Adipocyte (in vitro differentiated cells): ENCODE results near the gene RIC8B.

ENCODE experiments used
- DNase-seq: peaks from one replicate; pipeline ENCODE4 v3.0.0-alpha.2; 2015; ENCODE audit warnings: low read depth
- H3K27me3 ChIP-seq: replicated peaks from 2 replicates; pipeline ENCODE4 v1.7.0; 2013; ENCODE audit warnings: mild to moderate bottlenecking, low read length, moderate library complexity; ENCODE audit not compliant: control insufficient read depth, insufficient read depth
- H3K36me3 ChIP-seq: 2 replicates; pipeline ENCODE4 v1.7.0; 2013; ENCODE audit warnings: low read length, mild to moderate bottlenecking, moderate library complexity; ENCODE audit not compliant: control insufficient read depth, insufficient read depth, severe bottlenecking
- H3K4me1 ChIP-seq: 2 replicates; pipeline ENCODE4 v1.7.0; 2013; ENCODE audit warnings: mild to moderate bottlenecking, low read length, moderate library complexity; ENCODE audit not compliant: control insufficient read depth, insufficient read depth
- H3K4me3 ChIP-seq: 2 replicates; pipeline ENCODE4 v1.7.0; 2013; ENCODE audit warnings: mild to moderate bottlenecking, low read length, moderate library complexity
- H3K9ac ChIP-seq: 2 replicates; pipeline ENCODE4 v1.7.0; 2013; ENCODE audit warnings: mild to moderate bottlenecking, low read length, moderate library complexity
- H3K9me3 ChIP-seq: 2 replicates; pipeline ENCODE4 v1.7.0; 2013; ENCODE audit warnings: mild to moderate bottlenecking, low read length, moderate library complexity; ENCODE audit not compliant: control insufficient read depth

Gene RIC8B

DNA sequence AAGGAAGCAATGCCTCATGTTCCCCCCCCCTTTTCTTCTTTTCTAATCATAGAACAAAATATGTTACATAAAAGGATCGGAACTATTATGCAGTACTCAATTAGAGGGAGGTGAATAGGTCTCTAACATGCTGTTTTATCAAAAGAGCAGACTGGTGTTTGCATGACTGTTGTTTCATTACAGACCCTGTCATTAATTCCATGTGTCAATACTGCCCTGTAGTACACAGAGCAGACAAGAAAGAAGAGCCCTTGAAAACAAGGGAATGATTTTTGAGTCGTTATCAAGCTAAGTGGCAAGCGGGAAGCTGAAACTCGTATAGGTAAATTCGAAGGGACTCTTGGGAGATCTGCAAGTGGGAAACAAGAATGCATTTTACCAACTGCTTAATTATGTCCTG, 104.3 kb downstream of the RIC8B start:
- no peaks in the 10 kb centered on the region for H3K9me3 ChIP-seq
- no peak overlapping the region for H3K4me3 ChIP-seq
- no peak overlapping the region for H3K9ac ChIP-seq
- peaks cover 55% of the 10 kb centered on the region for H3K36me3 ChIP-seq
- DNase-seq, result no peak
- peaks cover 9% of the 10 kb centered on the region for H3K4me1 ChIP-seq
- no peaks in the 10 kb centered on the region for H3K27me3 ChIP-seq

DNA sequence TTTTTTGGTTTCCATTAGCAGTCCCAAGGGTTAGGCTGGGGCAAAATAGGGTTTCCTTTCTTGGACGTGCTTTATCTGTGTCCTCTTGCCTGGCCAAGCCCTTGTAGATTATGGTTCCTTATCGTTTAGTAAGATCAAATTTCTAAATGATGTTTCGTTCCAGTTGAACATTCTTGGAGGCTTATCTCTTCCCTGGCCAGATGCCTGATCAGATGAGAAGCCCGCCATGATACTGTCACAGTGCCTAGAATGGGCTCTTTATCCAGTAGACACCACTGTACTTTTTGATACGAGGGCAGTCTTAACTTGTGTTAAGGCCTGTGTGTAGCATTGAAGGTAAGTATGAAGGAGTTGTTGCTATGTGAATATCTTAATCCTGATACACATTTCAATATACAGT, 105.1 kb downstream of the RIC8B start:
- Histone ChIP-seq H3K9ac (no peak overlapping the region), H3K36me3 (peaks cover 49% of the 10 kb centered on the region), H3K4me1 (peaks cover 9% of the 10 kb centered on the region), H3K4me3 (no peak overlapping the region), H3K9me3 (no peaks in the 10 kb centered on the region), H3K27me3 (no peaks in the 10 kb centered on the region)
- no peak for DNase-seq

DNA sequence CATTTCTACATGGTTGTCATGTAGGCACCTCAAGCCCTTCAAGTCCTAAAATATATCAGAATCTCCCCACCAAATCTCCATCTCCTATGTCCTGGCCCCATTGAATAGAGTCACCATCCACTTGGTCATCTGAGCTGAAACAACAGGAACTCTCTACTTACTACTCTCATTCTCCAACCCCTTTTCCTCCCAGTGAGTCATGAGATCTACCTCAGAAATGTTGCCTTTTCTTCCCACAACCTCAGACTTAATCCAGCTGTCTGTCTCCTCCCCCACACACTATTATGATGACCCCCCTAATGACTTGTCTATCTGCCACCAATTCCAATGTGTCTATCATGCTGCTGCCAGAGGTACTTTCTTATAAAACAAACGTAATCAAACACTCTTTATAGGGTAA, 108.9 kb downstream of the RIC8B start:
- H3K4me1 ChIP-seq, result no peaks in the 10 kb centered on the region
- H3K36me3 ChIP-seq, result peaks cover 64% of the 10 kb centered on the region
- no peaks in the 10 kb centered on the region for H3K27me3 ChIP-seq
- no peak overlapping the region for H3K9ac ChIP-seq
- DNase-seq, result no peak
- H3K9me3 ChIP-seq, result no peaks in the 10 kb centered on the region
- no peak overlapping the region for H3K4me3 ChIP-seq

DNA sequence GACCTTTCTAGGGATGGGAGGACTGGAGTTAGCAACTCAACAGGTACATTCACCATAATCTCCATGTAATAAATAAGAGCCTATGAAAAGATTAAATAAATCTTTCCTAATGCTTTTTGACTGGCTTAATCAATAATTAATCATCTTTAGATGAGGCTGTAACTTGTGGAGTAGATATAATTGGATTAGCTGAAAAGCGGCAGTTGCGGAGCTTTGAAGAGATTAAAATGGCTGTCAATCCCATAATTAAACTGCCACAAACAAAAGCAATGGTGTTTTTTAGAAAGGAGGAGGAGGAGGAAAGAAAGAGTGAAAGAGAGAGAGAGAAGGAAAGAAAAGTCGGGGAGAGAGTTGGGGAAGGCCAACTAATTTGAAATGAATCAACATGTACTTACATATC, 110.5 kb downstream of the RIC8B start:
- H3K4me1 ChIP-seq, result no peaks in the 10 kb centered on the region
- no peaks in the 10 kb centered on the region for H3K27me3 ChIP-seq
- H3K36me3 ChIP-seq, result peaks cover 61% of the 10 kb centered on the region
- H3K9me3 ChIP-seq, result no peaks in the 10 kb centered on the region
- no peak overlapping the region for H3K9ac ChIP-seq
- DNase-seq, result no peak
- H3K4me3 ChIP-seq, result no peak overlapping the region

DNA sequence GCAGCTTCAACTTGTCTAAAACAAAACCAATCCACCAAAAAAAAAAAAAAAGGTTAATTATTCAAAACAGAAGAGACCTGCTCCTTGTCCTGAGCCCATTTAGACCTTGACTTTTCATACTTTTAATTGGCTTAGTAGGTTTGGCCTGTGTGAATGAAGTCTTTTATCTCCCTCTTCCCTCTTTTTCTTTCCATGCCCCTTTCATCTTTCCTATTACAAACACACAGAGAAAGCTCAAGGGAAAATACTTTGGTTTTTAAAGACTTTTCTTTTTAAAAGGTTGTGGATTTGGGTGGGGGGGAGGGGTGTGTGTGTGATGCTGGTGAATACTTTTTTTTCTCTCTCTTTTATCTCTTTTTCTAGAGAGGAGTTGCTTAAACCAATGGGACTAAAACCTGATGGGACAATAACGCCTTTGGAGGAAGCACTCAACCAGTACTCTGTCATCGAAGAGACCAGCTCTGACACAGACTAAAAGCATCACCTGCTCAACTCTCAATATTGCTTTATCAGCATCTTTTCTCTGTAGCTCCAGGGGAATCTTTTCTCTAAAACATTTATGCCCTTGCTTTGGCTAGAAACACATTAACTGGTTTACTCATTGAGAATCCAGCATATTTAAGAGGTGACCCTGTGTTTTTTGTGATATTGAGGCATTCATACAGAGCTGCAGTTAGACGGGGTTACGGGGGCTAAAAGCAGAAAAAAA, 111.2 kb downstream of the RIC8B start:
- peaks cover 55% of the 10 kb centered on the region for H3K36me3 ChIP-seq
- H3K4me1 ChIP-seq, result no peaks in the 10 kb centered on the region
- no peaks in the 10 kb centered on the region for H3K27me3 ChIP-seq
- DNase-seq, result no peak
- no peak overlapping the region for H3K9ac ChIP-seq
- H3K4me3 ChIP-seq, result no peak overlapping the region
- no peaks in the 10 kb centered on the region for H3K9me3 ChIP-seq

DNA sequence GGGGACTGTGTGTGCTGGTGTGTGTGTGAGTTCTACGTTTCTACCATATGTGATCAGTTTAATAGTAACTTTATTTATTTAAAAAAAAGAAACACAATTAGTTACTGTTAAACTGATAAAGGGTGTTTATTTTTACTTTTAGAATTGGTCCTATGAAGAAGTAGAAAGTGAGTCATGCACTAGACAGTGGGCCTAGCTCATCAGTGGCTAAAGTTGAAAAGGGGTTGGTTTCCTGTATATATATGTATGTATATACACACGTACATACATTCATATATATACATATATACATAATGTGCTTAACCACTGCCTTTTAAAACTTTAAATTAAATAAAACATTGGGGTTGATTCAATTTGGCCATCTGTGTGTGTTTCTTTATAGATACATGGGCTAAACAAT, 112.5 kb downstream of the RIC8B start:
- peaks cover 43% of the 10 kb centered on the region for H3K36me3 ChIP-seq

DNA sequence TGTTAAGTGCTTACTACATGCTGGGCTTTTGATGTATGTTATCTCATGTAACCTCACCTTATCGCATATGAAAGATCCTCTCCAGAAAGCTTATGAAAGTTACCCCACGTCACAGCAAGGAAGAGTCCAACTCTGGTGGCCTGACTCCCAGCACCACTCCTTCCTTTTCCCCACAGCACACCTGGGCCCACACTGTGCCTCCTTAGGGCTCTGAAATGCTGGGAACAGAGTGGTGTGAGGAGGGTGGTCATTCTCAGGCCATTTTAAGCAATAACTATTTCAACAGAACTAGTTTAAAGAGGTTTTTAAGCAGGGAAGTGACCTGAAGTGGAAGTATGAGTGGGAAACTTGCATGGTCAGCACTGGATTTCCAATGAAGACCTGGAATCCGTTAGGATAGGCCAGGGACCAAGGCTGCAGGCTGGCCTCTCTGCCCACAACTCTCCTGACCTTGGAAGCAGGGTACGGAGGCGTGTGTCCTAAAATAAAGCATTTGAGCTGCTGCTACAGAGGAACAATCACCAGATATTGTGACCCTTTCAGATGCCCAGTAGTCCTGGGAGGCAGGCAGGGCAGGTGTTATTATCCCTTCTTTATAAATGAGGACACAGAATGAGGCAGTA, 114.0 kb downstream of the RIC8B start:
- Histone ChIP-seq H3K9me3 (no peaks in the 10 kb centered on the region), H3K4me3 (no peak overlapping the region), H3K36me3 (peaks cover 28% of the 10 kb centered on the region), H3K9ac (no peak overlapping the region), H3K27me3 (no peaks in the 10 kb centered on the region), H3K4me1 (no peaks in the 10 kb centered on the region)
- no peak for DNase-seq

More for the DNA sequence above, 112.5 kb downstream of the RIC8B start:
- Histone ChIP-seq H3K4me3 (no peak overlapping the region), H3K27me3 (no peaks in the 10 kb centered on the region), H3K4me1 (no peaks in the 10 kb centered on the region), H3K9ac (no peak overlapping the region), H3K9me3 (no peaks in the 10 kb centered on the region)
- DNase-seq, result no peak

DNA sequence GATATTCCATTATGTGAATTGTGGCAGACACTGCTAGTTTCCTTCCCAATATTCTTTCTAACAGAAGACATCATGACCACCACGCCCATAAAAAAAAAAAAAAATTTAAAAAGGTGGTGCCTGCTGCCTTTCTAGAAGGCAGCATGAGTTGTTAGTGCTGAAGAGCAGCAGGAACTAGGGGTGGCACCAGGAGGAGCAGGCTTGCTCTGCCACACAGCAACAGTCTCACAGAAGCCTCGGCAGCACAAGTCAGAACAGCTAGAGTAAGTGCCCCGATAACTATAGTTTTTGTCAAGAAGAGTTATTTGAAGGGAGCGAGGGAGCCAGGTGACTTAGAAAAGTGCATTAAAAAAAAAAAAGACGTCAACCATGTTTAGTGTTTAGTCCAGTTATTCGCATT, 114.8 kb downstream of the RIC8B start:
- Histone ChIP-seq H3K27me3 (no peaks in the 10 kb centered on the region), H3K36me3 (peaks cover 22% of the 10 kb centered on the region), H3K4me3 (no peak overlapping the region), H3K4me1 (no peaks in the 10 kb centered on the region), H3K9ac (no peak overlapping the region), H3K9me3 (no peaks in the 10 kb centered on the region)
- no peak for DNase-seq

DNA sequence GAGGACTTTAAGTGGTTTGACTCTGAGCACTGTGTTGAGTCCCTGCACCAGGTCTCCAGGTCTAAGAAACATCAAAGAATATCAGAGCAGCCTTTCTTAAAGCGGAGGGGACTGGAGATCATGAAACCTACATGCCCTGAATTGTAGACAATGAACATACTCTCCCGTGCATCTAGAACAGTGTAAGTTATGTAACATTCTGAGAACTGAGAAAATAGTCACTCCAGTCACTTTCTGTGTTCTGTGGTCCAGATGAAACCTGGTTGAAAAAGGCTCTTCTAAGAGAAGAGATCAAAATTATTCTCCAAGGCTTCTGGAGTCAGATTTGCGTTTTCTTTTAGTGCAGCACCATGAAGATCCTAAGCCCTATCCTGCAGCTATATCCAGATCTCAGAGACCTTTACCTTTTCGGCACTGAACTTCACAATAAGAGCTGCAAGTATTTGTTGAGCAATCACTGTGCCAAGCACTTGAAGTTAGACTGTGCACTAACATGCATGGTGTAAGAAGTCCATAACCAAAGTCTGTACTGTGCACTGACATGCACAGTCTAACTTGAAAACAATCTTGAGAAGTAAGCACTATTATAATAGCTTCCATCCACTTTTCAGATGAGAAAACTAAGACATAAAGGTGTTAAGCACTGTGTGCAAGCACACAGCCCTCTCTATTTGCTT, 115.6 kb downstream of the RIC8B start:
- H3K36me3 ChIP-seq, result peaks cover 22% of the 10 kb centered on the region
- no peak overlapping the region for H3K9ac ChIP-seq
- no peaks in the 10 kb centered on the region for H3K27me3 ChIP-seq
- H3K4me1 ChIP-seq, result no peaks in the 10 kb centered on the region
- no peak overlapping the region for H3K4me3 ChIP-seq
- no peak for DNase-seq
- H3K9me3 ChIP-seq, result no peaks in the 10 kb centered on the region

DNA sequence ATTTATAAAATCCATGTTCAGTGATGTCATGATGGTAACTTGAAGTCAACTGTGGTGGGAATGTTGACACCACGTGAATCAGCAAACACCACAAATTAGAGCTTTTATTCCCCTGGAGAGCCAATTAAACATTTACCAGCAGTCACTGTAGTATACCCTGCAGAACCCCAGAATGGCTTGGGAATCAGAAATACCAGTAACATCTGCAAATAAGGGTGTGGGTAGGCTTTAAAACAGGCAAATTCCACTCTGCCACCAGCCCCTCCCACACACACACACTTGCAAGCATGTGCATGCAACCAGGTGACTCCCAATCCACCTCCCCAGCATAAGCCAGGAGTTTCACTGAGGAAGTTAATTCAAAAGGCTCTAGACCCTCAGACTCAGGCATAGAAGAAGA, 117.6 kb downstream of the RIC8B start:
- H3K27me3 ChIP-seq, result no peaks in the 10 kb centered on the region
- H3K9me3 ChIP-seq, result no peaks in the 10 kb centered on the region
- peaks cover 9% of the 10 kb centered on the region for H3K36me3 ChIP-seq
- H3K4me1 ChIP-seq, result no peaks in the 10 kb centered on the region
- no peak for DNase-seq
- no peak overlapping the region for H3K9ac ChIP-seq
- H3K4me3 ChIP-seq, result no peak overlapping the region

DNA sequence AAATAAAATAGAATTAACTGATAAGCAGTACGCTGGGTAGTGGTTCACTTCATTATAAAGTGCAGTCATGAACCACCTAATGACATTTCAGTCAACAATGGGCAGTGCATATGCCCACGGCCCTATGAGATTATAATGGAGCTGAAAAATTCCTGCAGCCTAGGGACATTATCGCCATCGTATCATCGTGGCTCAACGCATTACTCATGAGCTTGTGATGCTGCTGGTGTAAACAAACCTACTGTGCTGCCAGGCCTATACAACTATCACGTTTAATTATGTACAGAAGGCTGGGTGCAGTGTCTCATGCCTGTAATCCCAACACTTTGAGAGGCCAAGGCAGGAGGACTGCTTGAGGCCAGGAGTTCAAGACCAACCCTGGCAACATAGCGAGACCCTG, 119.0 kb downstream of the RIC8B start:
- no peaks in the 10 kb centered on the region for H3K9me3 ChIP-seq
- H3K27me3 ChIP-seq, result no peaks in the 10 kb centered on the region
- no peak overlapping the region for H3K9ac ChIP-seq
- DNase-seq, result no peak
- no peaks in the 10 kb centered on the region for H3K4me1 ChIP-seq
- H3K4me3 ChIP-seq, result no peak overlapping the region
- H3K36me3 ChIP-seq, result peaks cover 3% of the 10 kb centered on the region
